ENCODE results near the gene FBXL20. TPM values are rescaled to one million over a fixed set of nuclear protein-coding genes. Genes with fewer than 3 reads are reported as not detected.
A peak's percentile ranks its signal among the peaks of the same experiment; 100 is the strongest.

FBXL20 gene
- total and polyA plus RNA-seq, 9 of the 15 experiments (the other 6 are each of a cell fraction or from before 2014, with no cell fraction given), result 1.8 to 15.1 (median 5.6) TPM

DNA sequence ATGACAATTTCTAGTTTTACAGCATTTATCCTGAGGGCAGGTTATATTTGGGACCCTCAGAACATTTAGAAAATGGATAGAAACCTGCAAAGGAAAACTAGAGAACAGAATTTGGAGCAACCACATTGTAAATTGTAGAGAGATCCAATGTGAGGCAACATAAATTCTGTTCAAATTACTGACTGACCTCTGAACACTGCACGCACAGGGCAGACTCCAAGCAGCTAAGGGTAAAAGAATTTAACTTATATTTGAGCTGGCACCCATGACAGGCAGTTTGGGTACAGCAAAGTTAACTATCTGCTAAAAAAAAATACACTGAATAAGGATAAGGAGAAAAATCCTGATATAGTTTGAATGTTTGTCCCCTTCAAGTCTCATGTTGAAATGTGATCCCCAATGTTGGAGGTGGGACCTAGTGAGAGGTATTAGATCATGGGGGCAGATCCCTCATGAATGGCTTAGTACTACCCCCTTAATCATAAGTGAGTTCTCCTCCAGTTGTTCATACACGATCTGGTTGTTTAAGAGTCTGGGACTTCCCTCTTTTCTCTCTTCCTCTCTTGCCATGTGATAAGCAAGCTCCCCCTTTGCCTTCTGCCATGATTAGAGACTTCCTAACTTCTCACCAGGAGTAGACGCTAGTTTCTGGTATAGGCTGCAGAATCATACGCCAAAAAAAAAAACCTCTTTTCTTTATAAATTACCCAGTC is 75.7 kb downstream of the FBXL20 start (continued):
- TF ChIP-seq, protein P1, sequence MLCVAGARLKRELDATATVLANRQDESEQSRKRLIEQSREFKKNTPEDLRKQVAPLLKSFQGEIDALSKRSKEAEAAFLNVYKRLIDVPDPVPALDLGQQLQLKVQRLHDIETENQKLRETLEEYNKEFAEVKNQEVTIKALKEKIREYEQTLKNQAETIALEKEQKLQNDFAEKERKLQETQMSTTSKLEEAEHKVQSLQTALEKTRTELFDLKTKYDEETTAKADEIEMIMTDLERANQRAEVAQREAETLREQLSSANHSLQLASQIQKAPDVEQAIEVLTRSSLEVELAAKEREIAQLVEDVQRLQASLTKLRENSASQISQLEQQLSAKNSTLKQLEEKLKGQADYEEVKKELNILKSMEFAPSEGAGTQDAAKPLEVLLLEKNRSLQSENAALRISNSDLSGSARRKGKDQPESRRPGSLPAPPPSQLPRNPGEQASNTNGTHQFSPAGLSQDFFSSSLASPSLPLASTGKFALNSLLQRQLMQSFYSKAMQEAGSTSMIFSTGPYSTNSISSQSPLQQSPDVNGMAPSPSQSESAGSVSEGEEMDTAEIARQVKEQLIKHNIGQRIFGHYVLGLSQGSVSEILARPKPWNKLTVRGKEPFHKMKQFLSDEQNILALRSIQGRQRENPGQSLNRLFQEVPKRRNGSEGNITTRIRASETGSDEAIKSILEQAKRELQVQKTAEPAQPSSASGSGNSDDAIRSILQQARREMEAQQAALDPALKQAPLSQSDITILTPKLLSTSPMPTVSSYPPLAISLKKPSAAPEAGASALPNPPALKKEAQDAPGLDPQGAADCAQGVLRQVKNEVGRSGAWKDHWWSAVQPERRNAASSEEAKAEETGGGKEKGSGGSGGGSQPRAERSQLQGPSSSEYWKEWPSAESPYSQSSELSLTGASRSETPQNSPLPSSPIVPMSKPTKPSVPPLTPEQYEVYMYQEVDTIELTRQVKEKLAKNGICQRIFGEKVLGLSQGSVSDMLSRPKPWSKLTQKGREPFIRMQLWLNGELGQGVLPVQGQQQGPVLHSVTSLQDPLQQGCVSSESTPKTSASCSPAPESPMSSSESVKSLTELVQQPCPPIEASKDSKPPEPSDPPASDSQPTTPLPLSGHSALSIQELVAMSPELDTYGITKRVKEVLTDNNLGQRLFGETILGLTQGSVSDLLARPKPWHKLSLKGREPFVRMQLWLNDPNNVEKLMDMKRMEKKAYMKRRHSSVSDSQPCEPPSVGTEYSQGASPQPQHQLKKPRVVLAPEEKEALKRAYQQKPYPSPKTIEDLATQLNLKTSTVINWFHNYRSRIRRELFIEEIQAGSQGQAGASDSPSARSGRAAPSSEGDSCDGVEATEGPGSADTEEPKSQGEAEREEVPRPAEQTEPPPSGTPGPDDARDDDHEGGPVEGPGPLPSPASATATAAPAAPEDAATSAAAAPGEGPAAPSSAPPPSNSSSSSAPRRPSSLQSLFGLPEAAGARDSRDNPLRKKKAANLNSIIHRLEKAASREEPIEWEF (CRISPR knock-in tag; IDR thresholded peaks at IDR 0.05), result peak; percentile 80
- TF ChIP-seq PRPF4 (IDR thresholded peaks at IDR 0.05; ENCODE audit: insufficient read depth, low read depth, low read length, poor library complexity, severe bottlenecking) (no peak), DPF2 (IDR thresholded peaks at IDR 0.05) (peak; percentile 42; the same call in 1 of the 2 replicates), MTA3 (IDR thresholded peaks at IDR 0.05; ENCODE audit: borderline replicate concordance) (0 out of 2 replicates have a peak, but pooled peaks have one; percentile 16), MYC (IDR thresholded peaks at IDR 0.05; ENCODE audit: low read depth, low read length) (peak; percentile 45; the same call in 1 of the 2 replicates), MYC (CRISPR knock-in tag; IDR thresholded peaks at IDR 0.05; ENCODE audit: borderline replicate concordance, low read depth) (no peak), TEAD1 (CRISPR knock-in tag; IDR thresholded peaks at IDR 0.05) (no peak), CBFA2T3 (IDR thresholded peaks at IDR 0.05) (peak; percentile 20; the same call in 1 of the 2 replicates), ARID1B (IDR thresholded peaks at IDR 0.05) (peak; percentile 35; the same call in 1 of the 2 replicates), SMARCA4 (IDR thresholded peaks at IDR 0.05) (peak; percentile 35; the same call in 1 of the 2 replicates), MTA1 (IDR thresholded peaks at IDR 0.05; ENCODE audit: borderline replicate concordance) (0 out of 2 replicates have a peak, but pooled peaks have one; percentile 17), EHMT2 (IDR thresholded peaks at IDR 0.05) (peak; percentile 35; the same call in 1 of the 2 replicates), ATF7 (IDR thresholded peaks at IDR 0.05) (peak; percentile 34; the same call in 1 of the 2 replicates), L3MBTL2 (IDR thresholded peaks at IDR 0.05) (peak; percentile 41; the same call in 1 of the 2 replicates)
- TF ChIP-seq, protein P2, sequence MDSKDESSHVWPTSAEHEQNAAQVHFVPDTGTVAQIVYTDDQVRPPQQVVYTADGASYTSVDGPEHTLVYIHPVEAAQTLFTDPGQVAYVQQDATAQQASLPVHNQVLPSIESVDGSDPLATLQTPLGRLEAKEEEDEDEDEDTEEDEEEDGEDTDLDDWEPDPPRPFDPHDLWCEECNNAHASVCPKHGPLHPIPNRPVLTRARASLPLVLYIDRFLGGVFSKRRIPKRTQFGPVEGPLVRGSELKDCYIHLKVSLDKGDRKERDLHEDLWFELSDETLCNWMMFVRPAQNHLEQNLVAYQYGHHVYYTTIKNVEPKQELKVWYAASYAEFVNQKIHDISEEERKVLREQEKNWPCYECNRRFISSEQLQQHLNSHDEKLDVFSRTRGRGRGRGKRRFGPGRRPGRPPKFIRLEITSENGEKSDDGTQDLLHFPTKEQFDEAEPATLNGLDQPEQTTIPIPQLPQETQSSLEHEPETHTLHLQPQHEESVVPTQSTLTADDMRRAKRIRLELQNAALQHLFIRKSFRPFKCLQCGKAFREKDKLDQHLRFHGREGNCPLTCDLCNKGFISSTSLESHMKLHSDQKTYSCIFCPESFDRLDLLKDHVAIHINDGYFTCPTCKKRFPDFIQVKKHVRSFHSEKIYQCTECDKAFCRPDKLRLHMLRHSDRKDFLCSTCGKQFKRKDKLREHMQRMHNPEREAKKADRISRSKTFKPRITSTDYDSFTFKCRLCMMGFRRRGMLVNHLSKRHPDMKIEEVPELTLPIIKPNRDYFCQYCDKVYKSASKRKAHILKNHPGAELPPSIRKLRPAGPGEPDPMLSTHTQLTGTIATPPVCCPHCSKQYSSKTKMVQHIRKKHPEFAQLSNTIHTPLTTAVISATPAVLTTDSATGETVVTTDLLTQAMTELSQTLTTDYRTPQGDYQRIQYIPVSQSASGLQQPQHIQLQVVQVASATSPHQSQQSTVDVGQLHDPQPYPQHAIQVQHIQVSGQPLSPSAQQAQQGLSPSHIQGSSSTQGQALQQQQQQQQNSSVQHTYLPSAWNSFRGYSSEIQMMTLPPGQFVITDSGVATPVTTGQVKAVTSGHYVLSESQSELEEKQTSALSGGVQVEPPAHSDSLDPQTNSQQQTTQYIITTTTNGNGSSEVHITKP (IDR thresholded peaks at IDR 0.05; ENCODE audit: partially characterized antibody), result peak; percentile 55
- TF ChIP-seq, protein P3, sequence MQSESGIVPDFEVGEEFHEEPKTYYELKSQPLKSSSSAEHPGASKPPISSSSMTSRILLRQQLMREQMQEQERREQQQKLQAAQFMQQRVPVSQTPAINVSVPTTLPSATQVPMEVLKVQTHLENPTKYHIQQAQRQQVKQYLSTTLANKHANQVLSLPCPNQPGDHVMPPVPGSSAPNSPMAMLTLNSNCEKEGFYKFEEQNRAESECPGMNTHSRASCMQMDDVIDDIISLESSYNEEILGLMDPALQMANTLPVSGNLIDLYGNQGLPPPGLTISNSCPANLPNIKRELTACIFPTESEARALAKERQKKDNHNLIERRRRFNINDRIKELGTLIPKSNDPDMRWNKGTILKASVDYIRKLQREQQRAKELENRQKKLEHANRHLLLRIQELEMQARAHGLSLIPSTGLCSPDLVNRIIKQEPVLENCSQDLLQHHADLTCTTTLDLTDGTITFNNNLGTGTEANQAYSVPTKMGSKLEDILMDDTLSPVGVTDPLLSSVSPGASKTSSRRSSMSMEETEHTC (IDR thresholded peaks at IDR 0.05), result 0 out of 2 replicates have a peak, but pooled peaks have one; percentile 21
